NCI-H2227 (cell line): ENCODE data around the gene DGAT2.

Source experiments
- DNase-seq: peaks from one replicate; lab custom pipeline; 2025; ENCODE audit not compliant: unreplicated experiment; lab: John Stamatoyannopoulos, UW

DGAT2 gene

GRCh38 chr11:75800136-75800675, 31.6 kb downstream of the DGAT2 start:
- no peak for DNase-seq

GRCh38 chr11:75800728-75801361, 32.3 kb downstream of the DGAT2 start:
- no peak for DNase-seq

GRCh38 chr11:75801362-75802020, 32.9 kb downstream of the DGAT2 start:
- no peak for DNase-seq

- no peak for DNase-seq
Measured at GRCh38 chr11:75802021-75802912, 33.7 kb downstream of the DGAT2 start.

GRCh38 chr11:75802913-75803820, 34.6 kb downstream of the DGAT2 start:
- peak; percentile 83 for DNase-seq

GRCh38 chr11:75809111-75809510, 40.5 kb downstream of the DGAT2 start:
- no peak for DNase-seq

- no peak for DNase-seq
Measured at GRCh38 chr11:75809991-75810390, 41.4 kb downstream of the DGAT2 start.

- no peak for DNase-seq
Measured at GRCh38 chr11:75810637-75811390, 42.2 kb downstream of the DGAT2 start.

- no peak for DNase-seq
Measured at GRCh38 chr11:75811485-75811884, 42.9 kb downstream of the DGAT2 start.

- DNase-seq: no peak
Measured at GRCh38 chr11:75812542-75813040, 44.0 kb downstream of the DGAT2 start.

- no peak for DNase-seq
Measured at GRCh38 chr11:75813124-75813523, 44.5 kb downstream of the DGAT2 start.

GRCh38 chr11:75813622-75814039, 45.1 kb downstream of the DGAT2 start:
- no peak for DNase-seq

GRCh38 chr11:75814363-75814676, 45.7 kb downstream of the DGAT2 start:
- DNase-seq: no peak

GRCh38 chr11:75814677-75815344, 46.2 kb downstream of the DGAT2 start, which contains the start of gene UVRAG:
Gene UVRAG, plus strand, starts transcription at chr11:75815210. Its CDS starts 198 bp downstream, at chr11:75815408.
- peak; percentile 100 for DNase-seq

- DNase-seq: peak; percentile 65
Measured at GRCh38 chr11:75815345-75816168, 47.0 kb downstream of the DGAT2 start.

- DNase-seq: peak; percentile 38
Measured at GRCh38 chr11:75816561-75817239, 48.1 kb downstream of the DGAT2 start.

GRCh38 chr11:75820645-75821044, 52.1 kb downstream of the DGAT2 start:
- DNase-seq: no peak

GRCh38 chr11:75821202-75821601, 52.6 kb downstream of the DGAT2 start:
- no peak for DNase-seq
